CD14-positive monocyte (primary cell): ENCODE results near the gene NUP107. TPM values are rescaled to one million over a fixed set of nuclear protein-coding genes. Genes with fewer than 3 reads are reported as not detected.

Source experiments
- DNase-seq, 3 donors: peaks; one replicate each; pipeline ENCODE4 v3.0.0-alpha.2; 2011 to 2022
- H2AFZ ChIP-seq: 2 replicates; pipeline ENCODE4 v1.6.0; 2012; ENCODE audit warnings: mild to moderate bottlenecking, low read depth, low read length, inconsistent platforms; ENCODE audit not compliant: insufficient read depth, poor library complexity, severe bottlenecking
- H3K27ac ChIP-seq, 2 donors: 1 replicate in 1 of 2; 2 replicates in 1 of 2; pipeline ENCODE4 v1.5.1; 2012 to 2013; ENCODE audit warnings: low read length in 2 of 2, control low read depth in 1 of 2, inconsistent platforms in 1 of 2, low read depth in 1 of 2, mild to moderate bottlenecking in 1 of 2
- H3K27me3 ChIP-seq, 2 donors: one replicate each; pipeline versions ENCODE4 v1.6.0 to v1.6.1; 2011 to 2013; ENCODE audit warnings: low read length in 2 of 2; ENCODE audit not compliant: control insufficient read depth in 2 of 2, insufficient read depth in 2 of 2
- H3K36me3 ChIP-seq, 2 donors: replicated peaks in 1 of 2; 1 replicate in 1 of 2; 2 replicates in 1 of 2; pipeline versions ENCODE4 v1.5.1 to v1.6.1; 2012 to 2013; ENCODE audit warnings: low read length in 2 of 2, control low read depth in 1 of 2, inconsistent platforms in 1 of 2, mild to moderate bottlenecking in 1 of 2; ENCODE audit not compliant: insufficient read depth in 2 of 2, control insufficient read depth in 1 of 2
- H3K4me1 ChIP-seq, 2 donors: 1 replicate in 1 of 2; 2 replicates in 1 of 2; pipeline versions ENCODE4 v1.5.1 to v1.6.1; 2012 to 2013; ENCODE audit warnings: low read length in 2 of 2, control low read depth in 1 of 2, inconsistent platforms in 1 of 2, mild to moderate bottlenecking in 1 of 2, moderate library complexity in 1 of 2; ENCODE audit not compliant: insufficient read depth in 2 of 2, control insufficient read depth in 1 of 2
- H3K4me2 ChIP-seq: replicated peaks from 2 replicates; pipeline ENCODE3; 2012; ENCODE audit warnings: low read length, moderate library complexity, mild to moderate bottlenecking; ENCODE audit not compliant: poor library complexity, severe bottlenecking; ENCODE audit errors: extremely low read depth
- H3K4me3 ChIP-seq, 3 experiments: fragments of 200-600 bp in 1 of 3; sonication (generic) in 1 of 3; replicated peaks in 1 of 3; 1 replicate in 2 of 3; 2 replicates in 1 of 3; pipeline ENCODE4 v1.5.1; 2011 to 2013; ENCODE audit warnings: low read length in 3 of 3, mild to moderate bottlenecking in 3 of 3, control low read depth in 2 of 3, low read depth in 2 of 3, inconsistent platforms in 1 of 3, moderate library complexity in 1 of 3
- H3K79me2 ChIP-seq: 2 replicates; pipeline ENCODE4 v1.6.0; 2012; ENCODE audit warnings: mild to moderate bottlenecking, control low read depth, inconsistent platforms, low read length, moderate library complexity; ENCODE audit not compliant: insufficient read depth
- H3K9ac ChIP-seq: 2 replicates; pipeline ENCODE4 v1.6.0; 2017; ENCODE audit warnings: low read length, mild to moderate bottlenecking; ENCODE audit not compliant: insufficient read depth, poor library complexity, severe bottlenecking
- H3K9me3 ChIP-seq, 2 donors: replicated peaks in 1 of 2; 1 replicate in 1 of 2; 2 replicates in 1 of 2; pipeline versions ENCODE4 v1.5.1 to v1.6.1; 2012 to 2013; ENCODE audit warnings: low read length in 2 of 2, control low read depth in 1 of 2; ENCODE audit not compliant: control insufficient read depth in 1 of 2, insufficient read depth in 1 of 2
- H4K20me1 ChIP-seq: 2 replicates; pipeline ENCODE4 v1.6.0; 2012; ENCODE audit warnings: mild to moderate bottlenecking, low read length, control low read depth, moderate library complexity; ENCODE audit not compliant: insufficient read depth
- H3K27ac Mint-ChIP-seq, 7 donors: one replicate each; pipeline ENCODE4 v1.8.0; 2020; ENCODE audit warnings: mild to moderate bottlenecking in 7 of 7, mixed read lengths in 7 of 7, moderate library complexity in 6 of 7, inconsistent platforms in 2 of 7
- H3K27me3 Mint-ChIP-seq, 3 donors: one replicate each; pipeline ENCODE4 v1.8.0; 2021 to 2022; ENCODE audit warnings: low read depth in 3 of 3, mild to moderate bottlenecking in 3 of 3, mixed read lengths in 3 of 3, moderate library complexity in 3 of 3, inconsistent platforms in 1 of 3
- H3K36me3 Mint-ChIP-seq, 2 donors: one replicate each; pipeline ENCODE4 v1.8.0; 2020; ENCODE audit warnings: mixed read lengths in 2 of 2, inconsistent platforms in 1 of 2, mild to moderate bottlenecking in 1 of 2
- H3K4me1 Mint-ChIP-seq: one replicate; pipeline ENCODE4 v1.8.0; 2020; ENCODE audit warnings: mild to moderate bottlenecking, mixed read lengths
- H3K4me3 Mint-ChIP-seq, 2 donors: one replicate each; pipeline ENCODE4 v1.8.0; 2020; ENCODE audit warnings: mild to moderate bottlenecking in 2 of 2, mixed read lengths in 2 of 2, moderate library complexity in 1 of 2
- H3K9me3 Mint-ChIP-seq, 7 donors: one replicate each; pipeline ENCODE4 v1.8.0; 2020 to 2022; ENCODE audit warnings: mixed read lengths in 7 of 7, mild to moderate bottlenecking in 6 of 7, moderate library complexity in 6 of 7, inconsistent platforms in 2 of 7
- CTCF ChIP-seq: fragments of 200-600 bp; IDR thresholded peaks from one replicate; pipeline ENCODE4 v1.8.0; 2022; ENCODE audit warnings: antibody characterized with exemption, mild to moderate bottlenecking
- WGBS: methylation state at CpG from one replicate; pipeline ENCODE4 v1.1.5; 2013; ENCODE audit warnings: missing lambda C conversion rate; ENCODE audit not compliant: insufficient coverage; 5-methylcytosine and 5-hydroxymethylcytosine counted together
- intact Hi-C, 2 donors: fragments of 100-400 bp; cut with micrococcal nuclease; formaldehyde crosslinking; loops; one replicate each; pipeline versions ENCODE4 v1.15.0 to v1.15.1; 2023
- polyA plus RNA-seq, 3 donors: library from polyadenylated mRNA; depleted of rRNA in 1 of 3; unstranded in 2 of 3; stranded (reverse) in 1 of 3; fragments of 300-500 nt in 2 of 3; fragments of >200 nt in 1 of 3; fragmentation: Illumina TruSeq in 2 of 3; gene quantifications; 1 replicate in 2 of 3; 2 replicates in 1 of 3; pipeline ENCODE4 v1.2.3, GENCODE V29; 2012 to 2021

Gene NUP107
- polyA plus RNA-seq, 3 donors = 6.7 to 20.5 (median 10.7) TPM

GRCh38 chr12:68784015-68784414 is 97.2 kb downstream of the NUP107 start:
- H3K4me3 ChIP-seq = peak overlapping the region in 2 of 3 experiments; percentile 4 to 38
- Mint-ChIP-seq H3K27me3 (no peaks in the 10 kb centered on the region), H3K36me3 (peaks cover 2% of the 10 kb centered on the region in 2 donors), H3K4me1 (peaks cover 47% of the 10 kb centered on the region), H3K27ac (peak overlapping the region; percentile 79 to 99 (median 96)), H3K9me3 (peaks cover 0 to 2% (median 0%) of the 10 kb centered on the region in 7 donors), H3K4me3 (peak overlapping the region in 1 of 2 donors; percentile 82)
- DNase-seq = peak; percentile 74 to 88 (median 86)
- H3K27ac ChIP-seq = peak overlapping the region; percentile 68 to 96
- WGBS = 0% methylated on average over 6 of the region's 8 CpGs
- peak overlapping the region; percentile 46 for H3K4me2 ChIP-seq
- no peak for TF ChIP-seq CTCF
- no peaks in the 10 kb centered on the region for H3K36me3 ChIP-seq
- H3K9me3 ChIP-seq = no peaks in the 10 kb centered on the region
- peaks cover 56 to 57% of the 10 kb centered on the region in 2 donors for H3K4me1 ChIP-seq
- intact Hi-C loops = loop anchor here in 1 of 2 donors (5.0 kb wide), 1 partner anchor 37 kb away; the partner anchor contains the start of gene SLC35E3
- no peaks in the 10 kb centered on the region for H3K79me2 ChIP-seq
- no peaks in the 10 kb centered on the region for H3K27me3 ChIP-seq
- peak overlapping the region; percentile 12 for H3K9ac ChIP-seq
- H2AFZ ChIP-seq = peak overlapping the region; percentile 75
- H4K20me1 ChIP-seq = no peaks in the 10 kb centered on the region

- Mint-ChIP-seq H3K36me3 (peaks cover 2% of the 10 kb centered on the region in 2 donors), H3K4me3 (peak overlapping the region; percentile 24 to 27), H3K27ac (peak overlapping the region; percentile 85 to 99 (median 96)), H3K4me1 (peaks cover 50% of the 10 kb centered on the region), H3K27me3 (no peaks in the 10 kb centered on the region), H3K9me3 (peaks cover 0 to 2% (median 0%) of the 10 kb centered on the region in 7 donors)
- no peak overlapping the region for H2AFZ ChIP-seq
- no peak for TF ChIP-seq CTCF
- peak; percentile 69 to 91 (median 88) for DNase-seq
- no peaks in the 10 kb centered on the region for H3K36me3 ChIP-seq
- whole genome bisulfite sequencing = 0% methylated on average over 1 of the region's 2 CpGs
- no peaks in the 10 kb centered on the region for H4K20me1 ChIP-seq
- no peak overlapping the region for H3K4me3 ChIP-seq
- H3K79me2 ChIP-seq = no peaks in the 10 kb centered on the region
- no peaks in the 10 kb centered on the region for H3K27me3 ChIP-seq
- peak overlapping the region; percentile 30 for H3K9ac ChIP-seq
- H3K9me3 ChIP-seq = no peaks in the 10 kb centered on the region
- H3K27ac ChIP-seq = peak overlapping the region; percentile 68 to 96
- H3K4me2 ChIP-seq = peak overlapping the region; percentile 22
- intact Hi-C loops = no loop called here
- peaks cover 63 to 64% of the 10 kb centered on the region in 2 donors for H3K4me1 ChIP-seq
These were observed 98.6 kb downstream of the NUP107 start for GRCh38 chr12:68785358-68785757.
